HG02571 (cell line): Measurements from ENCODE around the gene GSDMA.
"Not testable (repeated sequence)": the region's sequence is repeated elsewhere in the genome, so short reads cannot be mapped to it uniquely, and the experiment has no call there.

Source experiments
- ATAC-seq: cut with Tn5 transposase; IDR thresholded peaks from one replicate; pipeline ENCODE4 v1.9.1; 2021; ENCODE audit warnings: mild to moderate bottlenecking, moderate library complexity; ENCODE audit not compliant: unreplicated experiment

GSDMA gene

GRCh38 chr17:39929646-39930407 lies 33.0 kb upstream of the GSDMA start:
- no peak for ATAC-seq

- ATAC-seq, result no peak
Measured at GRCh38 chr17:39933912-39934311, 28.9 kb upstream of the GSDMA start.

- ATAC-seq, result no peak
Measured at GRCh38 chr17:39934324-39934723, 28.5 kb upstream of the GSDMA start.

DNA sequence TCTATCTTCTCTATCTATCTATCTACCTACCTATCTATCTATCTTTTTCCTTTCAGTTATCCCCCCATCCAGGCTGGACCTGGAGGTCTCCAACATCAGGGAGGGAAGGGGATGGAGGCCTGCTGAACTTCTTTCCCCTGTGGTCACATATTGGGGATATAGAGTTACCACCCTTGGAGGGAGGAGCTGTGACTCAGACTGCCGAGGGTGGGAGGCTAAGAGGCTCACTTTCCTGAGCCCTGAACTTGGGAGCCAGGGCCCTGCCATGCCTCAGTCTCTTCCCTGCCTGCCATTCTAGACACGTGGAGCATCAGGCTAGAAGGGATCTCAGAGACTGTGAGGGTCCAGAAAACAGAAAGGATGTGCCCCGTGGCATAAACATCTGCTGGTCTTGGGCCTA lies 26.9 kb upstream of the GSDMA start:
- ATAC-seq, result no peak

DNA sequence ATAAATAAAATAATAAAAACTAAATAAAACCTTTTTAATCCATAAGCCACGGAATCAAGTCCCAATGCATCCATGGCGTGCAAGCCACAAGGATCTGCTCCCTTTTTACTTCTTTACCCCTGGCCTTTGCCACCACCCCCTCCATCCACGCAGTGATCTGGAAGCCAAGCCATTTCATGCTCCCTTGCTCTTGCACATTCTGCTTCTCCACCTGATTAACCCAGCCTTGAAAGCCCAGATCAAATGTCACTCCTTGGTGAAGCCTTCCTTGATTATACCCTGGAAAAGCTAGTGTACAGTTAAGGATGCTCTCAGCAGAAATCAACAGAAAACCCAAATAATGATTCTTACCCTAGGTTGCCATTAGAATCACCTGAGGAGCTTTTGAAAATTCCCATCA lies 25.4 kb upstream of the GSDMA start:
- no peak for ATAC-seq

- ATAC-seq, result no peak
Measured at GRCh38 chr17:39938140-39938869, 24.5 kb upstream of the GSDMA start.

DNA sequence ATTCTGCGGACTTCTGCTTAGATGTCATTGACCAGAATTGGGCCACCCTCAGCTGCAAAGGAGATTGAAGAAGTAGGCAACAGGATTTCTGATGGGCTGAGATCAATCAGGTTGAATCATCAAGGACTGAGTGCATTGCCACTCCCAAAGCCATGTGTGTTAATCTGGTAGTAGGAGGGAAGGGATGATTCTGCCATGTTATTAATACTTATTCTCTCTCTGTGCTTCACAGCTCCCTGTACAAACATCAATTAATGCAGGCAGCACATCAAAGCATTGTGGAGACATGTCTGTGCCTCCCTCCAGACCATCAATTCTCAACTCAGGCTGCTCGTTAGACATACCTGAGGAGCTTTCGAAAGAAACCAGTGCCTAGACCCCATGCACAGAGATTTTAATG lies 23.7 kb upstream of the GSDMA start:
- ATAC-seq, result no peak

- ATAC-seq, result no peak
Measured at GRCh38 chr17:39939588-39940419, 23.0 kb upstream of the GSDMA start.

DNA sequence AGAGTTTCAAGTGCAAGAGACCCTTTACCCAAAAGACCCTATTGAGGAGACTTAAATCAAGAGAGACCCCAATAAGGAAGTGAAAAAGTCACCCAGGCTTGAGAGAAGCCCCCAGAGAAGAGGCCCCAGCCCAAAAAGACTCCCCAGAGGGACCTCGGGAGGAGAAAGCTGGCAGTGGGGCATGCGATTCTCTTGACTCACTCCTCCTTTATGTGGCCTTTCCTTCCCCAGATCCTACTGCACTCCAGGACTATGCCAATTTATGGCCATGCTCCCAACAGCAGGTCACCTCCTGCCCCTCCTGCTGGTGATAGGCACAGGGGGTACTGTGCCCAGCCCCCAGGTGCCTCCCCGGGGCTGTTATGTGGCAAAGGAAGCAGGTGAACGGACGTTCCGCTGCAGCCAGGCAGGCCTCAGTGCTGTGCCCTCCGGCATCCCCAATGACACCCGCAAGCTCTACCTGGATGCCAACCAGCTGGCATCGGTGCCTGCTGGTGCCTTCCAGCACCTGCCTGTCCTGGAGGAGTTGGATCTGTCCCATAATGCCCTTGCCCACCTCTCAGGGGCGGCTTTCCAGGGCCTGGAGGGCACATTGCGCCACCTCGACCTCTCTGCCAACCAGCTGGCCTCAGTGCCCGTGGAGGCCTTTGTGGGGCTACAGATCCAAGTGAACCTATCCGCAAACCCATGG lies 19.0 kb upstream of the GSDMA start:
- no peak for ATAC-seq

GRCh38 chr17:39944393-39944711 lies 18.5 kb upstream of the GSDMA start:
- no peak for ATAC-seq

GRCh38 chr17:39946551-39947330 lies 16.1 kb upstream of the GSDMA start:
- ATAC-seq, result no peak

- not testable (repeated sequence) for ATAC-seq
Measured at GRCh38 chr17:39948489-39948828, 14.3 kb upstream of the GSDMA start.

DNA sequence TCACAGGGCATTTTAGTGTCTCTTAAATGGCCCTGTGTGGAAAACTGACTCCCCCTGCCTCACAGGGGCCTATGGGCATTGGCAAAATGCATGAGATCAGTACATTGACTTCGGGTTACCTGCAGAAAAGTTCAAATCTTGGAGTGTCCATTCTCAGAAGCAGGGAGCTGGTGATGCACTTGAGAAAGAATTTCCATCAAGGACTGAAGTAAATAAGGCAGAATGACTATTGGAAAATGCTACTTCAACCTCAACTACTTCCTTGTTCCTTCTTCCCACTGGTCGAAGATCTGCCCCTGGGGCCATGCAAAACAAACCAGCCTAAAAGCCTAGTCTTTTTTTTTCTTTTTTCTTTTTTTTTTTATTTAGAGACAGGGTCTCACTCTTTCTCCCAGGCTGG lies 13.8 kb upstream of the GSDMA start:
- no peak for ATAC-seq

- no peak for ATAC-seq
Measured at GRCh38 chr17:39950871-39951348, 11.9 kb upstream of the GSDMA start.

- ATAC-seq, result no peak
Measured at GRCh38 chr17:39951924-39952679, 10.7 kb upstream of the GSDMA start.

DNA sequence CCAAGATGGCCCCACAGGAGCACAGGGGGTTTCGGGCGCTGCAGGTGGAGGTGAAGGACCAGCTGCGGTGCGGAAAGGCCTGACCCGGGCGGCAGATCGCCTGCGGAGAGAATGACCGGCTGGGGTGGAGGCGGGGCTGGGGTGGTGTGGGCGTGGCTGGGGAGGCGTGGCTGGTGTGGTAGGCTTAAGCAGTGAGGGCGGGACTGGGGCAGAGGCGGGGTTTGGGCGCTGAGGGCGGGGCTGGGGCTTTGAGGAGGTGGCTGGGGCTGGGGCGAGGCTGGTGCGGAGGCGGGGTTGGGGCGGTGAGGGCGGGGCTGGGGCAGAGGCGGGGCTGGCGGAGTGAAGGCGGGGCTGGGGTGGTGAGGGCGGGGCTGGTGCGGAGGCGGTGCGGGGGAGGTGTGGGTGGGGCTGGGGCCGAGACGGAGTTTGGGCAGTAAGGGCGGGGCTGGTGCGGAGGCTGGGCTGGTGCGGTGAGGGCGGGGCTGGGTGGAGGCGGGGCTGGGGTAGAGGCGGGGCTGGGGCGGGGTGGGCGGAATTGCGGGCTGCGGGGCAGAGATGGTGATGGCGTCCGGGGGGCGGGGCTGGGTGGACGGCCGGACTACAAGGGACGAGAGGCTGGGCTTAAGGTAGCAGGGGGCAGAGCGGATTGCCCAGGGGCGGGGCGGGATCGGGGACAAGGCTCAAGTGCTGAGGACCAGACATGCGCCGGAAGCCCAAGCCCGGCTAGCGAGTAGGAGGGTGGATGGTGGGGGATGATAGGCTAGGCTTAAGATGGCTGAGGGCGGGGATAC lies 9.9 kb upstream of the GSDMA start:
- peak; percentile 60 for ATAC-seq

DNA sequence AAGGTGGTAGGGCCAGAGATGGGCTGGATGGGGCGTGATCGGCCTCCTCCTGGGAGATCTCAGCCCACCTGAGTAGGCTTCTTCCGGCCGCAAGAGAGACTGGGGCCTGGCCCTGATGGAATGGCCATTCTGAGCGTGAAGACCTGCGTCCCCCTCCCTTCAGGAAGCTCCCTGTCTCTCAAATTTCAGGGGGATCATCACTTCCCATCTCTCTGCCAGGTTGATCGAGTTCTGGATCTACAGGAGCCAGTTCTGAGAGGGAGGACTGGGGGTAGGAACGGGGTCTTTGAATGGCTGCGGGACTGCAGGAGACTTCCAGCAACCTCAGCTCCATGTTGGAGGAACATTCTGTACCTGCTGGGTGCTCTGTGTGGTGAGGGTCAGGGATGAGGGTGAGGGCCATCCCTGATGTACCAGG lies 9.3 kb upstream of the GSDMA start:
- ATAC-seq, result no peak

- ATAC-seq, result no peak
Measured at GRCh38 chr17:39954876-39955275, 7.9 kb upstream of the GSDMA start.

GRCh38 chr17:39955726-39956225 lies 7.0 kb upstream of the GSDMA start:
- ATAC-seq, result no peak
